GM21529 (cell line): ENCODE measurements around the gene BCAP29.

Source experiments
- ATAC-seq: cut with Tn5 transposase; IDR thresholded peaks from one replicate; pipeline ENCODE4 v1.9.1; 2021; ENCODE audit not compliant: unreplicated experiment

The BCAP29 gene

GRCh38 chr7:107661865-107662379 lies 81.9 kb downstream of the BCAP29 start:
- no peak for ATAC-seq

- no peak for ATAC-seq
Measured at GRCh38 chr7:107663196-107663595, 83.2 kb downstream of the BCAP29 start.

- ATAC-seq: no peak
Measured at GRCh38 chr7:107666790-107667189, 86.7 kb downstream of the BCAP29 start.

GRCh38 chr7:107667341-107667740 lies 87.3 kb downstream of the BCAP29 start:
- ATAC-seq: no peak

GRCh38 chr7:107668296-107668695 lies 88.2 kb downstream of the BCAP29 start:
- no peak for ATAC-seq
